ENCODE results near the gene NPDC1.

Gene NPDC1

DNA sequence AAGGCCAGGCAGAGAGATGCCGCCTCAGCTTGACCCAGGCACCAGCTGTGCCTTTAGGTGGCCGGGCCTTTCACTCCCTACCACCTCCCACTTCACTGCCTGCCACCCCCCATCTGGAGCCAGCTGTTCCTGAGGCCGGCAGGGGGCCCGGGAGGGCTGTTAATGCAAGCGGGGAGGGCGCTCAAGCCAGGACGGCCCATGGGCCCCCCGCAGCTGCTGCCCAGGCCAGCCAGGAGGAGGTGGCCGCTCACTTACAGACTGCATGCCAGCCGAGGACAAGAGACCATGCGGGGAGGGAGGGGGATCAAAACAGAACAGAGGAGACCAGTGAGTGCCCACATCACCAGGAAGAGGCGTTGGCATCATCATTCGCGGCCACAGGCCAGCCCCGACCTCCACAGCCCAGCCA lies 22.4 kb downstream of the NPDC1 start:
- Histone ChIP-seq H3K27me3 (ENCODE audit: low read depth, low read length) (peaks cover 6% of the 10 kb centered on the region), H3K27ac (ENCODE audit: low read length) (no peak overlapping the region), H3K79me2 (ENCODE audit: low read length) (no peaks in the 10 kb centered on the region), H3K4me2 (ENCODE audit: low read length) (no peak overlapping the region), H3K9me3 (ENCODE audit: insufficient read depth, low read length) (no peaks in the 10 kb centered on the region), H3K4me3 (ENCODE audit: low read length) (no peak overlapping the region), H4K20me1 (ENCODE audit: insufficient read depth, low read length) (no peaks in the 10 kb centered on the region), H3K36me3 (replicated peaks; ENCODE audit: low read depth, low read length) (no peaks in the 10 kb centered on the region), H2AFZ (ENCODE audit: low read depth, low read length) (no peak overlapping the region), H3K9ac (ENCODE audit: low read length) (no peak overlapping the region), H3K4me1 (ENCODE audit: low read length) (peaks cover 10% of the 10 kb centered on the region; the same call in 1 of the 2 replicates)
- TF ChIP-seq EZH2phosphoT487 (IDR thresholded peaks at IDR 0.05; ENCODE audit: low read depth): no peak
- TF ChIP-seq, protein P1, sequence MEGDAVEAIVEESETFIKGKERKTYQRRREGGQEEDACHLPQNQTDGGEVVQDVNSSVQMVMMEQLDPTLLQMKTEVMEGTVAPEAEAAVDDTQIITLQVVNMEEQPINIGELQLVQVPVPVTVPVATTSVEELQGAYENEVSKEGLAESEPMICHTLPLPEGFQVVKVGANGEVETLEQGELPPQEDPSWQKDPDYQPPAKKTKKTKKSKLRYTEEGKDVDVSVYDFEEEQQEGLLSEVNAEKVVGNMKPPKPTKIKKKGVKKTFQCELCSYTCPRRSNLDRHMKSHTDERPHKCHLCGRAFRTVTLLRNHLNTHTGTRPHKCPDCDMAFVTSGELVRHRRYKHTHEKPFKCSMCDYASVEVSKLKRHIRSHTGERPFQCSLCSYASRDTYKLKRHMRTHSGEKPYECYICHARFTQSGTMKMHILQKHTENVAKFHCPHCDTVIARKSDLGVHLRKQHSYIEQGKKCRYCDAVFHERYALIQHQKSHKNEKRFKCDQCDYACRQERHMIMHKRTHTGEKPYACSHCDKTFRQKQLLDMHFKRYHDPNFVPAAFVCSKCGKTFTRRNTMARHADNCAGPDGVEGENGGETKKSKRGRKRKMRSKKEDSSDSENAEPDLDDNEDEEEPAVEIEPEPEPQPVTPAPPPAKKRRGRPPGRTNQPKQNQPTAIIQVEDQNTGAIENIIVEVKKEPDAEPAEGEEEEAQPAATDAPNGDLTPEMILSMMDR (IDR thresholded peaks at IDR 0.05; ENCODE audit: low read depth, low read length): no peak

DNA sequence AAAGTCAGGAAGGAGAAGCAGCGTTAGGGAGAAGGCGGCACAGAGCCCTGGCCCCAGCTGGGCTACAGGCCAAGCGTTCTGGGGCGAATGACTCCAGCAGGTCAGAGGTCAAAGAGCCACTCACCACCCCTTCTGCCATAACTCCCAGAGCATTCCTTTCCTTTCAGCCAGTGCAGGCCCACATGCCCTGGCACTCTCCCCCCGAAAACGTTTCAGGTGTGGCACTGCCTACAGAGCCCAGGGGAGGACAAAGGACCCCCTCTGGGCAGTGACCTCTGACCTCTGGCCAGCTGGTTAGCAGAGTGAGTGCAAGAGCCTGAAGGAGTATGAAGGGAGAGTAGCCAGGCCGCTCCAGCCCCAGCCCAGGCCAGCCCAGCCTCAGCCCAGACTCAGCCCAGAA lies 22.8 kb downstream of the NPDC1 start:
- TF ChIP-seq EZH2phosphoT487 (IDR thresholded peaks at IDR 0.05; ENCODE audit: low read depth): no peak
- TF ChIP-seq, protein P1 (IDR thresholded peaks at IDR 0.05; ENCODE audit: low read depth, low read length): no peak
- Histone ChIP-seq H3K4me2 (ENCODE audit: low read length) (no peak overlapping the region), H3K9me3 (ENCODE audit: insufficient read depth, low read length) (no peaks in the 10 kb centered on the region), H3K4me1 (ENCODE audit: low read length) (peaks cover 10% of the 10 kb centered on the region; the same call in 1 of the 2 replicates), H2AFZ (ENCODE audit: low read depth, low read length) (no peak overlapping the region), H3K4me3 (ENCODE audit: low read length) (no peak overlapping the region), H3K9ac (ENCODE audit: low read length) (no peak overlapping the region), H3K36me3 (replicated peaks; ENCODE audit: low read depth, low read length) (no peaks in the 10 kb centered on the region), H3K27me3 (ENCODE audit: low read depth, low read length) (peaks cover 6% of the 10 kb centered on the region), H3K79me2 (ENCODE audit: low read length) (no peaks in the 10 kb centered on the region), H3K27ac (ENCODE audit: low read length) (no peak overlapping the region), H4K20me1 (ENCODE audit: insufficient read depth, low read length) (no peaks in the 10 kb centered on the region)

DNA sequence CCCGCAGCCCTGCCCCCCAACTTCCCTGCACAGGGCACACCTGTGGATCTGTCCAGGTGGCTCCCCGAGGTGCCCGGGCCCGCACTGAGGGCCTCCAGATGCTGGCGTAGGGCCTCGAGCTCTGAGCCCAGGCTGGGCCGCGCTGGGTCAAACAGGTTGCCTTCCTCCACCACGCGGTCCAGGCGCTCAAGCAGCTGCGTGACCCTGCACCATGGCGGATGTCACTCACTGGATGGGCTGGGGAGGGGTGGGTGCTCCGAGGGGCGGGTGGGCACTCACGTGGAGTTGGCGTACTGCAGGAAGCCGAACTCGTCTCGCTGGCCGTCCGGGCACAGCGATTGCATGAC lies 23.3 kb downstream of the NPDC1 start:
- no peak overlapping the region for H3K4me3 ChIP-seq (ENCODE audit: low read length)
- TF ChIP-seq EZH2phosphoT487 (IDR thresholded peaks at IDR 0.05; ENCODE audit: low read depth): no peak
- H2AFZ ChIP-seq (ENCODE audit: low read depth, low read length): no peak overlapping the region
- H3K4me1 ChIP-seq (ENCODE audit: low read length): peaks cover 10% of the 10 kb centered on the region; the same call in 1 of the 2 replicates
- H3K9ac ChIP-seq (ENCODE audit: low read length): no peak overlapping the region
- H3K79me2 ChIP-seq (ENCODE audit: low read length): no peaks in the 10 kb centered on the region
- H3K36me3 ChIP-seq (replicated peaks; ENCODE audit: low read depth, low read length): no peaks in the 10 kb centered on the region
- peaks cover 6% of the 10 kb centered on the region for H3K27me3 ChIP-seq (ENCODE audit: low read depth, low read length)
- no peaks in the 10 kb centered on the region for H4K20me1 ChIP-seq (ENCODE audit: insufficient read depth, low read length)
- no peak overlapping the region for H3K4me2 ChIP-seq (ENCODE audit: low read length)
- H3K9me3 ChIP-seq (ENCODE audit: insufficient read depth, low read length): no peaks in the 10 kb centered on the region
- H3K27ac ChIP-seq (ENCODE audit: low read length): no peak overlapping the region

DNA sequence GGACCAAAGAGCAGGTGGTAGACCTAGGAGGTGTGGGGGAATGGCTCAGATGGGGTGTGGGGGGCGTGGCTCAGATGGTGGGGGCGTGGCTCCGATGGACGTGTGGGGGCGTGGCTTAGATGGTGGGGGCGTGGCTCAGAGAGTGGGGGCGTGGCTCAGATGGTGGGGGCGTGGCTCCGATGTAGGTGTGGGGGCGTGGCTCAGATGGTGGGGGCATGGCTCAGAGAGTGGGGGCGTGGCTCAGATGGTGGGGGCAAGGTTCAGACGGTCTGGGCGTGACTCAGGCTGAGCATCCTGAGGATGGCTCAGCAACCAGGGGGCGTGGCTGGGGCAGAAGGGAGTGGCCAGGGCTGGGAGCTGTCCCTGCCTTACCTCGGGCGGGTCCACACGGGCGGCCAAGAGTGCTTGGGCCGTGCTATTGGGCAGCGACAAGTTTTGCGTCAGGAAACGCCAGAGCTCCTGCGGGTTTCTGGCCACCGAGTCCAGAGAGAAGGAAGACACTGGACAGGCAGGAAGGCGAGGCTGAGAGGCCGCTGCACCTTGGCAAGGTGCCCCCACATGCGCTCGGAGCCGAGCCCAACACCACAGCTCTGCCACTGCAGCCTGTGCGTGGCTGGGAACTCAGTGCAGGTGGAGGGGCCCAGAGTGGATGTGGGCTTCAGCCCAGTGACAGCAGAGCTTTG lies 23.9 kb downstream of the NPDC1 start:
- H3K4me1 ChIP-seq (ENCODE audit: low read length): peaks cover 6% of the 10 kb centered on the region; the same call in 1 of the 2 replicates
- no peak overlapping the region for H3K4me2 ChIP-seq (ENCODE audit: low read length)
- H3K27ac ChIP-seq (ENCODE audit: low read length): no peak overlapping the region
- H2AFZ ChIP-seq (ENCODE audit: low read depth, low read length): no peak overlapping the region
- H4K20me1 ChIP-seq (ENCODE audit: insufficient read depth, low read length): no peaks in the 10 kb centered on the region
- H3K9me3 ChIP-seq (ENCODE audit: insufficient read depth, low read length): no peaks in the 10 kb centered on the region
- TF ChIP-seq EZH2phosphoT487 (IDR thresholded peaks at IDR 0.05; ENCODE audit: low read depth): no peak
- TF ChIP-seq, protein P1 (IDR thresholded peaks at IDR 0.05; ENCODE audit: low read depth, low read length): no peak
- H3K4me3 ChIP-seq (ENCODE audit: low read length): no peak overlapping the region
- peaks cover 1% of the 10 kb centered on the region for H3K27me3 ChIP-seq (ENCODE audit: low read depth, low read length)
- H3K36me3 ChIP-seq (replicated peaks; ENCODE audit: low read depth, low read length): no peaks in the 10 kb centered on the region
- H3K9ac ChIP-seq (ENCODE audit: low read length): no peak overlapping the region
- H3K79me2 ChIP-seq (ENCODE audit: low read length): no peaks in the 10 kb centered on the region
